Effector memory CD8-positive, alpha-beta T cell (primary cell): Measurements from ENCODE around the gene ELFN2.

Experiments
- ATAC-seq: fragments of 150-1000 bp; cut with Tn5 transposase; replicated peaks from 2 replicates; pipeline ENCODE4 v1.10.0; 2021; ENCODE audit warnings: mild to moderate bottlenecking, moderate library complexity
- DNase-seq, 3 experiments: peaks; one replicate each; pipeline ENCODE4 v3.0.0; 2021
- H3K27ac Mint-ChIP-seq, 2 donors: one replicate each; pipeline ENCODE4 v1.8.0; 2022; ENCODE audit warnings: mild to moderate bottlenecking in 2 of 2, mixed read lengths in 2 of 2, moderate library complexity in 2 of 2
- H3K27me3 Mint-ChIP-seq, 2 donors: one replicate each; pipeline ENCODE4 v1.8.0; 2022; ENCODE audit warnings: mixed read lengths in 2 of 2
- H3K36me3 Mint-ChIP-seq: one replicate; pipeline ENCODE4 v1.8.0; 2022; ENCODE audit warnings: mild to moderate bottlenecking, moderate library complexity, mixed read lengths; ENCODE audit not compliant: insufficient read depth
- H3K4me1 Mint-ChIP-seq, 2 donors: one replicate each; pipeline ENCODE4 v1.8.0; 2022; ENCODE audit warnings: low read depth in 2 of 2, mixed read lengths in 2 of 2
- H3K4me3 Mint-ChIP-seq, 2 donors: one replicate each; pipeline ENCODE4 v1.8.0; 2022; ENCODE audit warnings: mild to moderate bottlenecking in 2 of 2, mixed read lengths in 2 of 2, moderate library complexity in 2 of 2
- H3K9me3 Mint-ChIP-seq, 2 donors: one replicate each; pipeline ENCODE4 v1.8.0; 2022; ENCODE audit warnings: mixed read lengths in 2 of 2

ELFN2 gene

DNA sequence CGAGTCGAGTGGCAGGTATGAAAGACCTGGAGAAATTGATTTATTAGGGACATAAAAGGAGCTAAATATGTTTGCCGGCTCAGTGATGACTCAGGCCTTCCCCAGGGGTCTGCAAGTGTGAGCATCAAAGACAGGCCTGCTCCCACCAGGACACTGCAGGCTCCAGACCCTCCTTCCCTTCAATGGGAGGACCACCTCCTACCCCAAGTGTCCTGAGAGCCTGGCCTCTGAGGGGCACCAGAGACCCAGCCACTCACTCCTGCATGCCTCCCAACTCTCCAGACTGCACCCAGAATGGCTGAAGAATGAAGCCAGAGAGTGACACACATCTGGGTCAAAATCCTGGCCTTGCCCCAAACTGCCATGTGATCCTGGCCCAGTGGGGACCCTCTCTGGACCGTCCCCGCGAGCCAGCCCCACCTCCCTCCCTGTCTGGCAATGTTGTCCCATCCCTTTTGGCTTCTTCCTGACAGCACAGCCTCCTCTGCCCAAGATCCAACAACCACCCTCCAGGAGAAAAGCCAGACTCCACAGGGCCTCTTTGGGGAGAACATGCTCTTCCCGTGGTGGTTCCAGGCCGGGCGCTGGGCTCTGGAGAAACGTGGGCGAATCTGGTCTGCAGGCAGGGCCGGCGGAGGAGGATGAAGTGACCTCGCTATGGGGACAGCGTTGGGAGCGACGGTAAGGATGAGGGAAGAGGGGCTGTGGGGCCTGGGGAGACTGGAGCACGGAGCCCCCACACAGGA lies 108.7 kb downstream of the ELFN2 start:
- H3K27me3 Mint-ChIP-seq: peaks cover 2 to 32% of the 10 kb centered on the region in 2 donors
- H3K4me1 Mint-ChIP-seq: peaks cover 23 to 26% of the 10 kb centered on the region in 2 donors
- ATAC-seq (no peak), DNase-seq (no peak)
- no peak overlapping the region for H3K4me3 Mint-ChIP-seq
- no peaks in the 10 kb centered on the region for H3K9me3 Mint-ChIP-seq
- H3K27ac Mint-ChIP-seq: peak overlapping the region in 1 of 2 donors; percentile 38
- peaks cover 20% of the 10 kb centered on the region for H3K36me3 Mint-ChIP-seq
